Lower lobe of right lung (tissue), 2 donors: ENCODE measurements around the gene GAREM1. TPM values are rescaled to one million over a fixed set of nuclear protein-coding genes. Genes with fewer than 3 reads are reported as not detected.

Experiments used
- ATAC-seq, 2 donors: fragments of 200-7000 bp; cut with Tn5 transposase; one replicate each; pipeline ENCODE4 v1.9.1; 2020 to 2022; ENCODE audit warnings: mild to moderate bottlenecking in 2 of 2, moderate library complexity in 2 of 2
- DNase-seq: peaks from one replicate; pipeline ENCODE4 v3.0.0-alpha.2; 2020
- H3K27ac ChIP-seq: fragments of 200-600 bp; one replicate; pipeline ENCODE4 v1.8.0; 2022
- H3K27me3 ChIP-seq: fragments of 200-600 bp; one replicate; pipeline ENCODE4 v1.8.0; 2022; ENCODE audit warnings: low read depth
- H3K36me3 ChIP-seq: fragments of 200-600 bp; one replicate; pipeline ENCODE4 v1.8.0; 2022; ENCODE audit warnings: mild to moderate bottlenecking
- H3K4me1 ChIP-seq: fragments of 200-600 bp; one replicate; pipeline ENCODE4 v1.8.0; 2022
- H3K4me3 ChIP-seq: fragments of 200-600 bp; one replicate; pipeline ENCODE4 v1.8.0; 2022; ENCODE audit warnings: mild to moderate bottlenecking
- H3K9me3 ChIP-seq: fragments of 200-600 bp; one replicate; pipeline ENCODE4 v1.8.0; 2022
- CTCF ChIP-seq: fragments of 200-600 bp; IDR thresholded peaks from one replicate; pipeline ENCODE4 v1.8.0; 2022; ENCODE audit warnings: antibody characterized with exemption, mild to moderate bottlenecking
- intact Hi-C: fragments of 100-400 bp; cut with DNase I; formaldehyde crosslinking; loops from one replicate; pipeline ENCODE4 v1.11.0; 2022
- total RNA-seq: library from RNA; stranded (reverse); fragmentation: NEBNext Ultra II Directional; extraction: Animal tissue kit (Norgen Biotek cat#: 25700); gene quantifications from one replicate; pipeline ENCODE4 v1.2.1, GENCODE V29; 2021
- donor health status: DM: no; HTN: yes; CAD: no; lungs with severe emphysema.

GAREM1 gene
- total RNA-seq, 1 donor from 2014 or later: 10.3 TPM

GRCh38 chr18:32445846-32446245 lies 24.8 kb downstream of the GAREM1 start:
- H3K4me1 ChIP-seq: peaks cover 4% of the 10 kb centered on the region
- no peaks in the 10 kb centered on the region for H3K27me3 ChIP-seq
- H3K27ac ChIP-seq: no peak overlapping the region
- DNase-seq (no peak), ATAC-seq (no peak)
- no peaks in the 10 kb centered on the region for H3K9me3 ChIP-seq
- no peaks in the 10 kb centered on the region for H3K36me3 ChIP-seq
- intact Hi-C loops: no loop called here
- no peak for TF ChIP-seq CTCF
- no peak overlapping the region for H3K4me3 ChIP-seq

DNA sequence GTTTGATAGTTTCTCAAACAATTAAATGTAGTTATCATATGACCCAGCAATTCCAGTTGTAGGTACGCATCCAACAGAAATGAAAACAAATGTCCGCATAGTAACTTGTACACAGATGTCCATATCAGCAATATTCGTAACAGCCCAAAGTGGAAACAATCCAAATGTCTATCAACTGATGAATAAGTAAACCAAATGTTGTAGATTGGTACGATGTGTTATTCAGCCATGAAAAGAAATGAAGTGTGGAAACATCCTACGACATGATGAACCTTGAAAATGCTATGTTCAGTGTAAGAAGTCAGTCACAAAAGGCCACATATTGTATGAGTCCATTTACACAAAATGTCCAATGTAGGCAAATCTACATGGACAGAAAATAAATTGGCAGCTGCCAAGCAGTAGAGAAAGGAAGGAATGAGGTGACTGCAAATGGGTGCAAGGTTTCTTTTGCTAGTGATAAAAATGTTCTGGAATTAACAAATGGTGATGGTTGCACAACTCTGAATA lies 26.9 kb downstream of the GAREM1 start:
- DNase-seq (no peak), ATAC-seq (no peak)
- Histone ChIP-seq H3K27me3 (no peaks in the 10 kb centered on the region), H3K27ac (no peak overlapping the region), H3K4me1 (peaks cover 4% of the 10 kb centered on the region), H3K36me3 (no peaks in the 10 kb centered on the region), H3K9me3 (no peaks in the 10 kb centered on the region), H3K4me3 (no peak overlapping the region)
- intact Hi-C loops: no loop called here
- TF ChIP-seq CTCF: no peak

GRCh38 chr18:32443033-32443705 lies 27.5 kb downstream of the GAREM1 start:
- H3K4me3 ChIP-seq: no peak overlapping the region
- H3K27me3 ChIP-seq: no peaks in the 10 kb centered on the region
- TF ChIP-seq CTCF: no peak
- DNase-seq (no peak), ATAC-seq (no peak)
- intact Hi-C loops: no loop called here
- no peaks in the 10 kb centered on the region for H3K9me3 ChIP-seq
- peaks cover 4% of the 10 kb centered on the region for H3K4me1 ChIP-seq
- H3K36me3 ChIP-seq: no peaks in the 10 kb centered on the region
- H3K27ac ChIP-seq: no peak overlapping the region

DNA sequence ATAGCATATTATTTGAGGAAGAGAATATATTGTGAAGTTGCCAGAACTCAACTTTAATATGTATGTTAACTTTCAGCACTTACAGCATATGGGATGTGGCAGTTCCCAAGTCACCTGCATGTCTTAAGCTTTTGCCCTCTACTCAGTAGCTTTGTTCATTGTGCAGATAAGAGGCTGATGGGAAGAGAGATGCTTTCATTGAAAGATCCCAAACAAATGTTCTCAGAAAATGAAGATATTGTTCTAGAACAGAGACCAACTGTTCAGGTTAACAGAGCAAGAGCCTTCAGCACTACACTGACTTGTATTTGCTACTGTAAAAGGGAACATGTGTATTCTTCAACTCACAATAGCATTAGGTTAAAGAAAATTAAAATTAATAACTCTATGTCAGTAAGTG lies 28.1 kb downstream of the GAREM1 start:
- peaks cover 4% of the 10 kb centered on the region for H3K4me1 ChIP-seq
- H3K27ac ChIP-seq: no peak overlapping the region
- intact Hi-C loops: no loop called here
- DNase-seq (no peak), ATAC-seq (no peak)
- H3K36me3 ChIP-seq: no peaks in the 10 kb centered on the region
- no peak overlapping the region for H3K4me3 ChIP-seq
- no peaks in the 10 kb centered on the region for H3K9me3 ChIP-seq
- TF ChIP-seq CTCF: no peak
- no peaks in the 10 kb centered on the region for H3K27me3 ChIP-seq

DNA sequence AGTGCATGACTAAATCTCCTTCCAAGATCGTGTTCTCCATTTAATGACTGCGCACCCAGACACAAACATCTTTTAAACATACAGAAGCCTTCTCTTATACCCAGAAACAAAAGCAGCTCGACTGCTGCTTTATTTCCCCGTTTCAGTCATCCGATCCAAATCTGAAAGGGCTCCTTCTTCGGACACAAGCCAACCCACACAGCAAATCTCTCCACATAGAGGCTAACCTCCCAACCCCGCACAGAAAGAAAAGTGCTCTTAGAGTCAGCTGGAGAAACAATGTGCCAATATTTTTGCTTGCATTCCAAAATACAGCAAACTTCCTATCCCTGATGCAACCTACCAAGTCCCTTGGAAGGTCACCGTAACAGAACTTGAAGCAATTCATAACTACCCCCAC lies 29.1 kb downstream of the GAREM1 start:
- no peak for DNase-seq
- peak overlapping the region; percentile 13 for H3K4me3 ChIP-seq
- H3K36me3 ChIP-seq: no peaks in the 10 kb centered on the region
- intact Hi-C loops: no loop called here
- peaks cover 4% of the 10 kb centered on the region for H3K4me1 ChIP-seq
- H3K9me3 ChIP-seq: no peaks in the 10 kb centered on the region
- no peak overlapping the region for H3K27ac ChIP-seq
- ATAC-seq: peak; percentile 34 to 56
- TF ChIP-seq CTCF: no peak
- no peaks in the 10 kb centered on the region for H3K27me3 ChIP-seq
